Measurements from ENCODE around the gene LIN7C. TPM values are rescaled to one million over a fixed set of nuclear protein-coding genes. Genes with fewer than 3 reads are reported as not detected.
"Not testable (repeated sequence)": the region's sequence is repeated elsewhere in the genome, so short reads cannot be mapped to it uniquely, and the experiment has no call there.

The LIN7C gene
- polyA plus RNA-seq, 3 donors from 2014 or later, result 5.1 to 11.0 (median 5.4) TPM

- H3K4me1 Mint-ChIP-seq, result no peaks in the 10 kb centered on the region
- no peaks in the 10 kb centered on the region for H3K9me3 Mint-ChIP-seq
- no peak for DNase-seq
- no peaks in the 10 kb centered on the region for H3K27me3 Mint-ChIP-seq (ENCODE audit: low read depth in 3 of 3)
- H3K27ac Mint-ChIP-seq, result no peak overlapping the region
- no peaks in the 10 kb centered on the region for H3K36me3 Mint-ChIP-seq
- no peak overlapping the region for H3K4me3 Mint-ChIP-seq
Observed at GRCh38 chr11:27525824-27526516, 19.4 kb upstream of the LIN7C start.

GRCh38 chr11:27524155-27524554, 17.6 kb upstream of the LIN7C start:
- H3K9me3 Mint-ChIP-seq, result no peaks in the 10 kb centered on the region
- H3K36me3 Mint-ChIP-seq, result no peaks in the 10 kb centered on the region
- H3K27me3 Mint-ChIP-seq (ENCODE audit: low read depth in 3 of 3), result peaks cover 0 to 5% (median 3%) of the 10 kb centered on the region in 3 donors
- H3K4me1 Mint-ChIP-seq, result no peaks in the 10 kb centered on the region
- no peak overlapping the region for H3K4me3 Mint-ChIP-seq
- H3K27ac Mint-ChIP-seq, result no peak overlapping the region
- no peak for DNase-seq

GRCh38 chr11:27520226-27520625, 13.7 kb upstream of the LIN7C start:
- no peak for DNase-seq
- peaks cover 0 to 5% (median 5%) of the 10 kb centered on the region in 3 donors for H3K27me3 Mint-ChIP-seq (ENCODE audit: low read depth in 3 of 3)
- H3K4me3 Mint-ChIP-seq, result no peak overlapping the region

GRCh38 chr11:27518518-27518917, 11.9 kb upstream of the LIN7C start:
- Mint-ChIP-seq H3K27me3 (ENCODE audit: low read depth in 3 of 3) (peaks cover 0 to 5% (median 5%) of the 10 kb centered on the region in 3 donors), H3K4me3 (no peak overlapping the region), H3K4me1 (no peaks in the 10 kb centered on the region), H3K9me3 (peaks cover 0 to 8% (median 0%) of the 10 kb centered on the region in 6 donors), H3K27ac (no peak overlapping the region), H3K36me3 (no peaks in the 10 kb centered on the region)
- DNase-seq, result no peak

More at GRCh38 chr11:27520226-27520625, 13.7 kb upstream of the LIN7C start:
- H3K36me3 Mint-ChIP-seq, result no peaks in the 10 kb centered on the region
- no peaks in the 10 kb centered on the region for H3K4me1 Mint-ChIP-seq
- H3K27ac Mint-ChIP-seq, result no peak overlapping the region
- peaks cover 0 to 2% (median 0%) of the 10 kb centered on the region in 6 donors for H3K9me3 Mint-ChIP-seq

GRCh38 chr11:27517490-27517889, 10.9 kb upstream of the LIN7C start:
- not testable (repeated sequence) for H3K4me1 Mint-ChIP-seq; H3K27me3 Mint-ChIP-seq (ENCODE audit: low read depth in 3 of 3); H3K9me3 Mint-ChIP-seq; H3K36me3 Mint-ChIP-seq; H3K4me3 Mint-ChIP-seq; DNase-seq; H3K27ac Mint-ChIP-seq

- H3K36me3 Mint-ChIP-seq, result peaks cover 0 to 4% (median 0%) of the 10 kb centered on the region in 3 donors
- peaks cover 0 to 4% (median 2%) of the 10 kb centered on the region in 3 donors for H3K27me3 Mint-ChIP-seq (ENCODE audit: low read depth in 3 of 3)
- no peak for DNase-seq
- H3K4me3 Mint-ChIP-seq, result no peak overlapping the region
- H3K27ac Mint-ChIP-seq, result no peak overlapping the region
- no peaks in the 10 kb centered on the region for H3K4me1 Mint-ChIP-seq
- H3K9me3 Mint-ChIP-seq, result peaks cover 0 to 8% (median 0%) of the 10 kb centered on the region in 6 donors
Observed at GRCh38 chr11:27514558-27514957, 8.0 kb upstream of the LIN7C start.

GRCh38 chr11:27514076-27514475, 7.5 kb upstream of the LIN7C start:
- Mint-ChIP-seq H3K36me3 (peaks cover 0 to 4% (median 0%) of the 10 kb centered on the region in 3 donors), H3K27ac (no peak overlapping the region), H3K27me3 (ENCODE audit: low read depth in 3 of 3) (peaks cover 0 to 2% (median 0%) of the 10 kb centered on the region in 3 donors), H3K9me3 (peaks cover 0 to 8% (median 0%) of the 10 kb centered on the region in 6 donors), H3K4me1 (no peaks in the 10 kb centered on the region), H3K4me3 (no peak overlapping the region)
- DNase-seq, result no peak

- peaks cover 0 to 2% (median 0%) of the 10 kb centered on the region in 3 donors for H3K27me3 Mint-ChIP-seq (ENCODE audit: low read depth in 3 of 3)
- H3K4me3 Mint-ChIP-seq, result no peak overlapping the region
- H3K9me3 Mint-ChIP-seq, result peaks cover 0 to 8% (median 0%) of the 10 kb centered on the region in 6 donors
- DNase-seq, result no peak
- H3K4me1 Mint-ChIP-seq, result peaks cover under 1 to 4% of the 10 kb centered on the region in 2 donors
- H3K36me3 Mint-ChIP-seq, result peaks cover 0 to 4% (median 0%) of the 10 kb centered on the region in 3 donors
- H3K27ac Mint-ChIP-seq, result no peak overlapping the region
Observed at GRCh38 chr11:27513389-27513788, 6.8 kb upstream of the LIN7C start.

GRCh38 chr11:27512238-27512637, 5.7 kb upstream of the LIN7C start:
- Mint-ChIP-seq H3K4me3 (no peak overlapping the region), H3K4me1 (peaks cover 11 to 16% of the 10 kb centered on the region in 2 donors), H3K9me3 (peaks cover 0 to 8% (median 0%) of the 10 kb centered on the region in 6 donors), H3K27me3 (ENCODE audit: low read depth in 3 of 3) (peaks cover 0 to 1% (median 0%) of the 10 kb centered on the region in 3 donors), H3K27ac (no peak overlapping the region), H3K36me3 (peaks cover 0 to 4% (median 0%) of the 10 kb centered on the region in 3 donors)
- DNase-seq, result no peak

- H3K36me3 Mint-ChIP-seq, result peaks cover 0 to 4% (median 0%) of the 10 kb centered on the region in 3 donors
- DNase-seq, result no peak
- H3K27ac Mint-ChIP-seq, result no peak overlapping the region
- peaks cover 29 to 36% of the 10 kb centered on the region in 2 donors for H3K4me1 Mint-ChIP-seq
- H3K9me3 Mint-ChIP-seq, result peaks cover 0 to 2% (median 0%) of the 10 kb centered on the region in 6 donors
- H3K4me3 Mint-ChIP-seq, result no peak overlapping the region
- H3K27me3 Mint-ChIP-seq (ENCODE audit: low read depth in 3 of 3), result peaks cover 4 to 9% (median 9%) of the 10 kb centered on the region in 3 donors
Observed at GRCh38 chr11:27509908-27510307, 3.3 kb upstream of the LIN7C start.

GRCh38 chr11:27507557-27508322, 1.2 kb upstream of the LIN7C start:
- Mint-ChIP-seq H3K4me1 (peaks cover 35 to 44% of the 10 kb centered on the region in 2 donors), H3K4me3 (peak overlapping the region; percentile 96 to 100 (median 99)), H3K27ac (peak overlapping the region; percentile 52 to 100 (median 98)), H3K36me3 (peaks cover 0 to 3% (median 0%) of the 10 kb centered on the region in 3 donors), H3K9me3 (no peaks in the 10 kb centered on the region), H3K27me3 (ENCODE audit: low read depth in 3 of 3) (peaks cover 4 to 9% (median 9%) of the 10 kb centered on the region in 3 donors)
- no peak for DNase-seq

- no peak for DNase-seq
- H3K27ac Mint-ChIP-seq, result peak overlapping the region; percentile 89 to 100 (median 100)
- H3K36me3 Mint-ChIP-seq, result peaks cover 0 to 4% (median 1%) of the 10 kb centered on the region in 3 donors
- peaks cover 42 to 58% of the 10 kb centered on the region in 2 donors for H3K4me1 Mint-ChIP-seq
- H3K9me3 Mint-ChIP-seq, result no peaks in the 10 kb centered on the region
- peaks cover 4 to 9% (median 9%) of the 10 kb centered on the region in 3 donors for H3K27me3 Mint-ChIP-seq (ENCODE audit: low read depth in 3 of 3)
- peak overlapping the region; percentile 96 to 100 (median 99) for H3K4me3 Mint-ChIP-seq
Observed at GRCh38 chr11:27505781-27506180, 788 bp downstream of the LIN7C start.

GRCh38 chr11:27504205-27504604, 2.4 kb downstream of the LIN7C start:
- Mint-ChIP-seq H3K27ac (peak overlapping the region in 3 of 6 donors; percentile 1 to 68 (median 45)), H3K27me3 (ENCODE audit: low read depth in 3 of 3) (peaks cover 4 to 9% (median 9%) of the 10 kb centered on the region in 3 donors), H3K4me3 (peak overlapping the region in 2 of 5 donors; percentile 65 to 74), H3K36me3 (peaks cover 2 to 9% (median 7%) of the 10 kb centered on the region in 3 donors), H3K4me1 (peaks cover 45 to 61% of the 10 kb centered on the region in 2 donors), H3K9me3 (no peaks in the 10 kb centered on the region)
- DNase-seq, result no peak

GRCh38 chr11:27501100-27501499, 5.5 kb downstream of the LIN7C start:
- DNase-seq, result no peak
- Mint-ChIP-seq H3K4me1 (peaks cover 31 to 51% of the 10 kb centered on the region in 2 donors), H3K4me3 (no peak overlapping the region), H3K36me3 (peaks cover 6 to 17% (median 14%) of the 10 kb centered on the region in 3 donors), H3K9me3 (no peaks in the 10 kb centered on the region), H3K27ac (no peak overlapping the region), H3K27me3 (ENCODE audit: low read depth in 3 of 3) (no peaks in the 10 kb centered on the region)
